ENCODE data around the gene FGA.

Gene FGA

GRCh38 chr4:154579927-154580326 lies 10.6 kb downstream of the FGA start:
- DNase-seq (ENCODE audit: low read depth, low spot score), result no peak

DNA sequence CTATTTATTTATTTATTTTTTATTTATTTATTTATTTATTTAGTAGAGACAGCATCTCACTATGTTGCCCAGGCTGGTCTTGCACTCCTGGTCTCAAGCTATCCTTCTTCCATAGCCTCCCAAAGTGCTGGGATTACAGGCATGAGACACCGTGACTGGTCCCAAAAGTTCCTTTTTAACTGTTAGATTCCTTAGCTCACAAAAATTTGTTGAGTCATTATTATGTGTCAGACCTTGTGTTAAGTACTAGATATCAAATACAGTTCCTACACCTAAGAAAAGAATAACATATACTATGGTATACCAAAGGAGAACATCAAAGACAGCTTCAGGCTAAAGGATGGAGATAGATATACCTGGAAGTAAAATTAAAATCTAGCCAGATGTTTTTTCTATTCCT lies 11.6 kb downstream of the FGA start:
- DNase-seq (ENCODE audit: low read depth, low spot score), result no peak

GRCh38 chr4:154577324-154577723 lies 13.2 kb downstream of the FGA start:
- no peak for DNase-seq (ENCODE audit: low read depth, low spot score)

GRCh38 chr4:154574311-154574710 lies 16.2 kb downstream of the FGA start:
- no peak for DNase-seq (ENCODE audit: low read depth, low spot score)

DNA sequence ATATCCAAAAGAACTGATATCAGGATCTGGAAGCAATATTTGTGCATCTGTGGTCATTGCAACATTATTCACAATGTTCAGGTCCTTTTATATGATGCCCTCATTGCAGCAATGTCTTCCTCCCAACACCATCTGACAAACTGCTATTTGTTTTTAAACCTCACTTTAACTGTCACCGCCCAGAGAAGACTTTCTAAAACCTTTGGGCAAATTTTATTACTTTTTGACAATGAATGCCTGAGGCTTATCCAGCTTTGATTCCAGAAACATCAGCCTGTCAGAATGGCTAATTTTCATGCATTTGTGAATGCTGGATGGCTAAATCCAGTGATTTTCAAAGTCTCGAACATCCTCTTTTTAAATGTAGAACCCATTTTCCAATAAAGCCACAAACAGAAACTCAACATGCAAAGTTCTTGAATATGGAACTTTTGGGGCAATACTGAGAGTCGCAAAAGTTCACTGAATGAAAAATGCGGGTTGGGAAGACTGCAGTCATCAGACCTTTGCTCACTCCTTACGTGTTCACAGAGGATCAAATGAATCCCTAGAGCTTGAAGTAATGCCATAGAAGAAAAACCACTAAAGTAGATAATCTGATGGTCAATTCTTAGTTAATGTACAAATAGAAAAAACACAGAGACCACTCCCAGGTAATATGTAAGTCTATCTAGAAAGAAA lies 17.2 kb downstream of the FGA start:
- DNase-seq (ENCODE audit: low read depth, low spot score), result no peak

- DNase-seq (ENCODE audit: low read depth, low spot score), result no peak
These were observed 21.0 kb downstream of the FGA start for GRCh38 chr4:154569584-154569983.

DNA sequence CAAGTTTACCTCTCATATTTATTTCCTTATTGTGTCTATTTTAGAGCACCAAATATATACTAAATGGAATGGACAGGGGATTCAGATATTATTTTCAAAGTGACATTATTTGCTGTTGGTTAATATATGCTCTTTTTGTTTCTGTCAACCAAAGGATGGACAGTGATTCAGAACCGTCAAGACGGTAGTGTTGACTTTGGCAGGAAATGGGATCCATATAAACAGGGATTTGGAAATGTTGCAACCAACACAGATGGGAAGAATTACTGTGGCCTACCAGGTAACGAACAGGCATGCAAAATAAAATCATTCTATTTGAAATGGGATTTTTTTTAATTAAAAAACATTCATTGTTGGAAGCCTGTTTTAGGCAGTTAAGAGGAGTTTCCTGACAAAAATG lies 21.5 kb downstream of the FGA start:
- no peak for DNase-seq (ENCODE audit: low read depth, low spot score)

- no peak for DNase-seq (ENCODE audit: low read depth, low spot score)
These were observed 23.8 kb downstream of the FGA start for GRCh38 chr4:154566639-154567204.

- no peak for DNase-seq (ENCODE audit: low read depth, low spot score)
These were observed 24.8 kb downstream of the FGA start for GRCh38 chr4:154565704-154566103.

DNA sequence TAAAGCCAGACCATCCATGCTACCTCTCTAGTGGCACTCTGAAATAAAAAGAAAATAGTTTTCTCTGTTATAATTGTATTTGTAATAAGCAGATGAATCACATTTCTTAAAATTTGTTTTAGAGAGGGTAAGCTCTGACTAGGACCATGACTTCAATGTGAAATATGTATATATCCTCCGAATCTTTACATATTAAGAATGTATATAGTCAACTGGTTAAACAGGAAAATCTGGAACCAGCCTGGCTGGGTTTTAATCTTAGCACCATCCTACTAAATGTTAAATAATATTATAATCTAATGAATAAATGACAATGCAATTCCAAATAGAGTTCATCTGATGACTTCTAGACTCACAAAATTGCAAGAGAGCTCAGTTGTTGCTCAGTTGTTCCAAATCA lies 26.2 kb downstream of the FGA start:
- no peak for DNase-seq (ENCODE audit: low read depth, low spot score)

GRCh38 chr4:154562697-154563254 lies 27.8 kb downstream of the FGA start, which contains the start of gene FGB:
Gene FGB, plus strand, starts transcription at chr4:154563011. Its CDS starts 8 bp downstream, at chr4:154563019.
- no peak for DNase-seq (ENCODE audit: low read depth, low spot score)

DNA sequence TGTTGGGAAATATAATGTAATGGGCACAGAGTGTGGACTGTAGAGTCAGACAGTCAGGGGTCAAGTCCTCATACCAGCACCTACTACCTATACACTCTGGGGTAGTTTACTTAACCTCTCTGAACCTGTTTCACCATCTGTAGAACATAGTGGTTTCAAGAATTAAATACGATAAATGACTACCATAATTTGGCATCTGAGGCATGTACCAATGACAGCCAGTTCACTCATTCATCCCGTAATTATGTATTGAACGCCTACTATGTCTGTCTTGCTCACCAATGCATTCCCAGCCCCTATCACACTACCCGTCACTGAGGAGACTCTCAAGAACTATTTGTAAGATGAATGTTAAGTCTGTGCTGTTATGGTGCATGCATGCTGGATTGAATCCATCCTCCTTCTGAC lies 29.7 kb downstream of the FGA start:
- DNase-seq (ENCODE audit: low read depth, low spot score), result no peak

GRCh38 chr4:154560419-154560801 lies 30.1 kb downstream of the FGA start:
- no peak for DNase-seq (ENCODE audit: low read depth, low spot score)

- peak; percentile 10 for DNase-seq (ENCODE audit: low read depth, low spot score)
These were observed 30.8 kb downstream of the FGA start for GRCh38 chr4:154559494-154560418.

DNA sequence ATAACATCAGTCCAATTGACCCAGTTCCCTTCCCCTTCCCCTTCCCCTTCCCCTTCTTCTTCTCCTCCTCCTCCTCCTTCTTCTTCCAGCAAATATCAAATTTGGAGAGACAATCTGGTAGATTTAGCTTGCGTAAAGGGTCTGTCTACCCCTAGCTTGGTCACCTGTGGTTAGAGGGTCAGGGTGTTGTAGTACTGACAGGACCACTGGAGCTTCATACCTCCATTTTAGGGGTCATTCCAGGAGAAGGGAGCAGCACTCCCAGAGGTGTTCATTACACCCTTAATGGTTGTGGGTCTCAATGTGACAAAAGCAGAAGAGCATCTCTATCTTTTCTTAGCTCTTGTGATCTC lies 31.4 kb downstream of the FGA start:
- DNase-seq (ENCODE audit: low read depth, low spot score), result no peak

GRCh38 chr4:154551872-154552686 lies 38.5 kb downstream of the FGA start:
- DNase-seq (ENCODE audit: low read depth, low spot score), result peak; percentile 66

GRCh38 chr4:154549894-154550790 lies 40.4 kb downstream of the FGA start, which contains the start of gene PLRG1:
Gene PLRG1, minus strand, starts transcription at chr4:154550400. Its CDS starts 92 bp downstream, at chr4:154550308.
- peak; percentile 93 for DNase-seq (ENCODE audit: low read depth, low spot score)

DNA sequence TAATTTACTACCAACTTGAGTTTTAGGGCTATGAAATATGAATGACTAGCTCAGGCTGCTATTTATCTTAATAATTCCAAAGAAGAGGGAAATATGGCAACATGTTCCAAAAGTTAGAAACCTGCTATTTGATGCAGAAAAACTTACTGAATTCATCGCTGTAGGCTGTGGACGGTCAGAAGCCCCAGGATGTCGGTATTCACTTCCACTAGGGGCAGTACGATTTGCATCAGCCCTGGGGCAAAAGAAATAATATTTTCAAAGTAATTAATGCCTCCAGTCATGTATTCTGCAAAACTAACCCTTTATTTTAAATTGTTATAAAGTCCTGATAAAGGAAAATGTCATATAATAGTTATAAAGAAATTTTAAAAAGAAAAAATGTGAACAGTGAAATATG lies 44.9 kb downstream of the FGA start:
- DNase-seq (ENCODE audit: low read depth, low spot score), result no peak

- no peak for DNase-seq (ENCODE audit: low read depth, low spot score)
These were observed 48.2 kb downstream of the FGA start for GRCh38 chr4:154542271-154542879.
